Uterus (tissue), 2 donors: Measurements from ENCODE around the gene CTDP1.

ENCODE experiments used
- POLR2A ChIP-seq, 2 donors: fragments of 450-650 bp; IDR thresholded peaks; one replicate each; pipeline ENCODE4 v1.6.1; 2016; ENCODE audit warnings: antibody characterized with exemption in 2 of 2, mild to moderate bottlenecking in 1 of 2, moderate library complexity in 1 of 2
- TF ChIP-seq, protein P1 (sequence below), 4 experiments: fragments of 200-600 bp in 2 of 4; fragments of 450-650 bp in 2 of 4; sonication (generic) in 2 of 4; IDR thresholded peaks; one replicate each; pipeline ENCODE4 v1.5.1; 2016 to 2019; ENCODE audit warnings: antibody characterized with exemption in 4 of 4, mild to moderate bottlenecking in 2 of 4, moderate library complexity in 1 of 4

DNA sequence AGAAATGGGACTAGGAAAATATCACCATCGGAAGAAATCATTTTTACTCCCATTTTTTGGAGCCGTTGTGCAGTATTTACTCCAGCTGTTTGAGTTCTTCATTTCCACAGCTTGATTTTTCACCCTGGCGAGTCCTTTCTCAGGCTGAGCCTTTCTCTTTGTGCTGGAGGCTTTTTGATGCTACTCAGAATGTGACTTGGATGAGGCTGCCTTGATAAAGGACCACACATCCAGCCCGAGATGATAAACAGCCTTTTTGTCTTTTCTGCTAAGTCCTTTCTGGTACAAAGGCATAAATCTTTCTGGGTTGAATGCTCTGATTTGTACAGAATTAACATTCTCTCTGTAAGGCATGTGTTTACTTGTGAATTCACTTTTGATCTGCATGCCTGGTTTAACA is 17.6 kb upstream of the CTDP1 start:
- TF ChIP-seq, protein P1, sequence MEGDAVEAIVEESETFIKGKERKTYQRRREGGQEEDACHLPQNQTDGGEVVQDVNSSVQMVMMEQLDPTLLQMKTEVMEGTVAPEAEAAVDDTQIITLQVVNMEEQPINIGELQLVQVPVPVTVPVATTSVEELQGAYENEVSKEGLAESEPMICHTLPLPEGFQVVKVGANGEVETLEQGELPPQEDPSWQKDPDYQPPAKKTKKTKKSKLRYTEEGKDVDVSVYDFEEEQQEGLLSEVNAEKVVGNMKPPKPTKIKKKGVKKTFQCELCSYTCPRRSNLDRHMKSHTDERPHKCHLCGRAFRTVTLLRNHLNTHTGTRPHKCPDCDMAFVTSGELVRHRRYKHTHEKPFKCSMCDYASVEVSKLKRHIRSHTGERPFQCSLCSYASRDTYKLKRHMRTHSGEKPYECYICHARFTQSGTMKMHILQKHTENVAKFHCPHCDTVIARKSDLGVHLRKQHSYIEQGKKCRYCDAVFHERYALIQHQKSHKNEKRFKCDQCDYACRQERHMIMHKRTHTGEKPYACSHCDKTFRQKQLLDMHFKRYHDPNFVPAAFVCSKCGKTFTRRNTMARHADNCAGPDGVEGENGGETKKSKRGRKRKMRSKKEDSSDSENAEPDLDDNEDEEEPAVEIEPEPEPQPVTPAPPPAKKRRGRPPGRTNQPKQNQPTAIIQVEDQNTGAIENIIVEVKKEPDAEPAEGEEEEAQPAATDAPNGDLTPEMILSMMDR (IDR thresholded peaks at IDR 0.05), result no peak
- no peak for TF ChIP-seq POLR2A (IDR thresholded peaks at IDR 0.05)
